ENCODE measurements around the gene ADGRL3. TPM values are rescaled to one million over a fixed set of nuclear protein-coding genes. Genes with fewer than 3 reads are reported as not detected.
"Not testable (repeated sequence)": the region's sequence is repeated elsewhere in the genome, so short reads cannot be mapped to it uniquely, and the experiment has no call there.

ADGRL3 gene
- total RNA-seq, 4 donors from 2014 or later: 0.67 to 4.6 (median 1.6) TPM

GRCh38 chr4:61752617-61753016 is 552.5 kb downstream of the ADGRL3 start:
- no peaks in the 10 kb centered on the region for H3K27me3 ChIP-seq
- H3K9me3 ChIP-seq: no peaks in the 10 kb centered on the region
- intact Hi-C loops (cut with DNase I): no loop called here
- WGBS, 2 donors: 62 to 81% methylated on average over 2 of the region's 2 CpGs
- H3K36me3 ChIP-seq: no peaks in the 10 kb centered on the region
- H3K27ac ChIP-seq: no peak overlapping the region
- H3K4me1 ChIP-seq: no peaks in the 10 kb centered on the region
- DNase-seq: no peak
- TF ChIP-seq CTCF (IDR thresholded peaks at IDR 0.05) (no peak), POLR2A (IDR thresholded peaks at IDR 0.05) (no peak)
- H3K4me3 ChIP-seq (replicated peaks in 1 of 3): no peak overlapping the region

GRCh38 chr4:61753739-61754138 is 553.6 kb downstream of the ADGRL3 start:
- Histone ChIP-seq H3K27ac (no peak overlapping the region), H3K36me3 (no peaks in the 10 kb centered on the region), H3K9me3 (no peaks in the 10 kb centered on the region), H3K4me3 (replicated peaks in 1 of 3) (no peak overlapping the region), H3K4me1 (no peaks in the 10 kb centered on the region), H3K27me3 (no peaks in the 10 kb centered on the region)
- DNase-seq: no peak
- intact Hi-C loops (cut with DNase I): no loop called here
- WGBS, 2 donors: 99 to 100% methylated on average over 3 of the region's 3 CpGs
- no peak for TF ChIP-seq POLR2A (IDR thresholded peaks at IDR 0.05)

GRCh38 chr4:61756937-61757336 is 556.8 kb downstream of the ADGRL3 start:
- WGBS, 2 donors: 96% methylated on average over 5 of the region's 5 CpGs

GRCh38 chr4:61757983-61758382 is 557.9 kb downstream of the ADGRL3 start:
- intact Hi-C loops (cut with DNase I); H3K27ac ChIP-seq; H3K9me3 ChIP-seq; H3K4me1 ChIP-seq; DNase-seq; H3K27me3 ChIP-seq; H3K4me3 ChIP-seq (replicated peaks in 1 of 3); H3K36me3 ChIP-seq: not testable (repeated sequence)
- 84 to 90% methylated on average over 1 of the region's 1 CpG for WGBS, 2 donors

More at GRCh38 chr4:61756937-61757336, 556.8 kb downstream of the ADGRL3 start:
- H3K27me3 ChIP-seq; intact Hi-C loops (cut with DNase I); H3K27ac ChIP-seq; H3K36me3 ChIP-seq; H3K4me1 ChIP-seq; DNase-seq; H3K4me3 ChIP-seq (replicated peaks in 1 of 3); H3K9me3 ChIP-seq: not testable (repeated sequence)

- H3K27me3 ChIP-seq; H3K27ac ChIP-seq; H3K4me3 ChIP-seq (replicated peaks in 1 of 3); H3K9me3 ChIP-seq; intact Hi-C loops (cut with DNase I); H3K36me3 ChIP-seq; H3K4me1 ChIP-seq; DNase-seq: not testable (repeated sequence)
- 93 to 96% methylated on average over 1 of the region's 1 CpG for WGBS, 2 donors
Observed at GRCh38 chr4:61758596-61758995, 558.5 kb downstream of the ADGRL3 start.

GRCh38 chr4:61759245-61759644 is 559.1 kb downstream of the ADGRL3 start:
- 94 to 95% methylated on average over 7 of the region's 7 CpGs for WGBS, 2 donors
- H3K9me3 ChIP-seq; H3K36me3 ChIP-seq; intact Hi-C loops (cut with DNase I); H3K27me3 ChIP-seq; H3K4me1 ChIP-seq; DNase-seq; H3K4me3 ChIP-seq (replicated peaks in 1 of 3); H3K27ac ChIP-seq: not testable (repeated sequence)

GRCh38 chr4:61759885-61760284 is 559.8 kb downstream of the ADGRL3 start:
- H3K4me3 ChIP-seq (replicated peaks in 1 of 3); H3K9me3 ChIP-seq; intact Hi-C loops (cut with DNase I); H3K27me3 ChIP-seq; H3K36me3 ChIP-seq; H3K27ac ChIP-seq; H3K4me1 ChIP-seq; DNase-seq: not testable (repeated sequence)
- 96 to 99% methylated on average over 4 of the region's 4 CpGs for WGBS, 2 donors

GRCh38 chr4:61760820-61761219 is 560.7 kb downstream of the ADGRL3 start:
- WGBS, 2 donors: 95 to 96% methylated on average over 2 of the region's 2 CpGs
- H3K4me1 ChIP-seq: no peaks in the 10 kb centered on the region

More at GRCh38 chr4:61760820-61761219, 560.7 kb downstream of the ADGRL3 start:
- H3K27ac ChIP-seq: no peak overlapping the region
- H3K4me3 ChIP-seq (replicated peaks in 1 of 3): no peak overlapping the region
- TF ChIP-seq CTCF (IDR thresholded peaks at IDR 0.05) (no peak), POLR2A (IDR thresholded peaks at IDR 0.05) (no peak)
- no peaks in the 10 kb centered on the region for H3K27me3 ChIP-seq
- no peaks in the 10 kb centered on the region for H3K9me3 ChIP-seq
- intact Hi-C loops (cut with DNase I): no loop called here
- no peaks in the 10 kb centered on the region for H3K36me3 ChIP-seq
- no peak for DNase-seq

Data from thyroid gland (tissue), 4 donors.